ENCODE data around the gene ZCCHC4.

The ZCCHC4 gene

DNA sequence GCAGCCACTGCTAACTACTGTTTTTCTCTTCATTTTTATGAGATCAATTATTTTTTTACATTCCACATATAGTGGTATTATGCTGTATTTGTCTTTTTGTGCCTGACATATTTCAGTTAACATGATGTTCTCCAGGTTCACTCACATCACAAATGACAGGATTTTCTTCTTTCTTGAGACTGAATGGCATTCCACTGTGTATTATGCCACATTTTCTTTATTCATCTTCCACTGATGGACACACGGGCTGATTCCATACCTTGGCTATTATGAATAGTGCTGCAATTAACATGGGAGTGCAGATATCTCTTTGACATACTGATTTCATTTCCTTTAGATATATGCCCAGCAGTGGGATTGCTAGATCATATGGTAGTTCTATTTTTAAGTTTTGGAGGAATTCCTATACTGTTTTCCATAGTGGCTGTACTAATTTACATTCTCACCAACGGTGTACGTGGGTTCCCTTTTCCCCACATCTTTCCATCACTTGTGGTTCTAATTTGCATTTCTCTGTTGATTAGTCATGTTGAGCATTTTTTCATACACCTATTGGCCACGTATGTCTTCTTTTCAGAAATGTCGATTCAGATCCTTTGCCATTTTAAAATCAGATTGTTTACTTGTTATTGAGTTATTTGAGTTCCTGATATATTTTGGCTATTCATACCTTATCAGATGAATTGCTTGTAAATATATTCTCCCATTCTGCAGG, 14.9 kb upstream of the ZCCHC4 start:
- Histone ChIP-seq H3K27me3 (ENCODE audit: insufficient read depth, poor library complexity, severe bottlenecking) (peaks cover 2% of the 10 kb centered on the region), H3K27ac (replicated peaks) (no peak overlapping the region), H3K4me3 (replicated peaks; ENCODE audit: insufficient read depth, low read length) (no peak overlapping the region)
- DNase-seq (ENCODE audit: low read depth in 1 of 2, low spot score in 1 of 2): no peak
- TF ChIP-seq, protein P1, sequence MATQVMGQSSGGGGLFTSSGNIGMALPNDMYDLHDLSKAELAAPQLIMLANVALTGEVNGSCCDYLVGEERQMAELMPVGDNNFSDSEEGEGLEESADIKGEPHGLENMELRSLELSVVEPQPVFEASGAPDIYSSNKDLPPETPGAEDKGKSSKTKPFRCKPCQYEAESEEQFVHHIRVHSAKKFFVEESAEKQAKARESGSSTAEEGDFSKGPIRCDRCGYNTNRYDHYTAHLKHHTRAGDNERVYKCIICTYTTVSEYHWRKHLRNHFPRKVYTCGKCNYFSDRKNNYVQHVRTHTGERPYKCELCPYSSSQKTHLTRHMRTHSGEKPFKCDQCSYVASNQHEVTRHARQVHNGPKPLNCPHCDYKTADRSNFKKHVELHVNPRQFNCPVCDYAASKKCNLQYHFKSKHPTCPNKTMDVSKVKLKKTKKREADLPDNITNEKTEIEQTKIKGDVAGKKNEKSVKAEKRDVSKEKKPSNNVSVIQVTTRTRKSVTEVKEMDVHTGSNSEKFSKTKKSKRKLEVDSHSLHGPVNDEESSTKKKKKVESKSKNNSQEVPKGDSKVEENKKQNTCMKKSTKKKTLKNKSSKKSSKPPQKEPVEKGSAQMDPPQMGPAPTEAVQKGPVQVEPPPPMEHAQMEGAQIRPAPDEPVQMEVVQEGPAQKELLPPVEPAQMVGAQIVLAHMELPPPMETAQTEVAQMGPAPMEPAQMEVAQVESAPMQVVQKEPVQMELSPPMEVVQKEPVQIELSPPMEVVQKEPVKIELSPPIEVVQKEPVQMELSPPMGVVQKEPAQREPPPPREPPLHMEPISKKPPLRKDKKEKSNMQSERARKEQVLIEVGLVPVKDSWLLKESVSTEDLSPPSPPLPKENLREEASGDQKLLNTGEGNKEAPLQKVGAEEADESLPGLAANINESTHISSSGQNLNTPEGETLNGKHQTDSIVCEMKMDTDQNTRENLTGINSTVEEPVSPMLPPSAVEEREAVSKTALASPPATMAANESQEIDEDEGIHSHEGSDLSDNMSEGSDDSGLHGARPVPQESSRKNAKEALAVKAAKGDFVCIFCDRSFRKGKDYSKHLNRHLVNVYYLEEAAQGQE (IDR thresholded peaks at IDR 0.05; ENCODE audit: insufficient replicate concordance, low read depth): no peak
- TF ChIP-seq, protein P2, sequence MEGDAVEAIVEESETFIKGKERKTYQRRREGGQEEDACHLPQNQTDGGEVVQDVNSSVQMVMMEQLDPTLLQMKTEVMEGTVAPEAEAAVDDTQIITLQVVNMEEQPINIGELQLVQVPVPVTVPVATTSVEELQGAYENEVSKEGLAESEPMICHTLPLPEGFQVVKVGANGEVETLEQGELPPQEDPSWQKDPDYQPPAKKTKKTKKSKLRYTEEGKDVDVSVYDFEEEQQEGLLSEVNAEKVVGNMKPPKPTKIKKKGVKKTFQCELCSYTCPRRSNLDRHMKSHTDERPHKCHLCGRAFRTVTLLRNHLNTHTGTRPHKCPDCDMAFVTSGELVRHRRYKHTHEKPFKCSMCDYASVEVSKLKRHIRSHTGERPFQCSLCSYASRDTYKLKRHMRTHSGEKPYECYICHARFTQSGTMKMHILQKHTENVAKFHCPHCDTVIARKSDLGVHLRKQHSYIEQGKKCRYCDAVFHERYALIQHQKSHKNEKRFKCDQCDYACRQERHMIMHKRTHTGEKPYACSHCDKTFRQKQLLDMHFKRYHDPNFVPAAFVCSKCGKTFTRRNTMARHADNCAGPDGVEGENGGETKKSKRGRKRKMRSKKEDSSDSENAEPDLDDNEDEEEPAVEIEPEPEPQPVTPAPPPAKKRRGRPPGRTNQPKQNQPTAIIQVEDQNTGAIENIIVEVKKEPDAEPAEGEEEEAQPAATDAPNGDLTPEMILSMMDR (IDR thresholded peaks at IDR 0.05; ENCODE audit: insufficient read depth, low read length): no peak
- TF ChIP-seq POLR2AphosphoS5 (IDR thresholded peaks at IDR 0.05; ENCODE audit: low read depth) (no peak), SPI1 (IDR thresholded peaks at IDR 0.05; ENCODE audit: borderline replicate concordance, low read depth) (no peak), GABPA (IDR thresholded peaks at IDR 0.05; ENCODE audit: low read depth) (no peak)

DNA sequence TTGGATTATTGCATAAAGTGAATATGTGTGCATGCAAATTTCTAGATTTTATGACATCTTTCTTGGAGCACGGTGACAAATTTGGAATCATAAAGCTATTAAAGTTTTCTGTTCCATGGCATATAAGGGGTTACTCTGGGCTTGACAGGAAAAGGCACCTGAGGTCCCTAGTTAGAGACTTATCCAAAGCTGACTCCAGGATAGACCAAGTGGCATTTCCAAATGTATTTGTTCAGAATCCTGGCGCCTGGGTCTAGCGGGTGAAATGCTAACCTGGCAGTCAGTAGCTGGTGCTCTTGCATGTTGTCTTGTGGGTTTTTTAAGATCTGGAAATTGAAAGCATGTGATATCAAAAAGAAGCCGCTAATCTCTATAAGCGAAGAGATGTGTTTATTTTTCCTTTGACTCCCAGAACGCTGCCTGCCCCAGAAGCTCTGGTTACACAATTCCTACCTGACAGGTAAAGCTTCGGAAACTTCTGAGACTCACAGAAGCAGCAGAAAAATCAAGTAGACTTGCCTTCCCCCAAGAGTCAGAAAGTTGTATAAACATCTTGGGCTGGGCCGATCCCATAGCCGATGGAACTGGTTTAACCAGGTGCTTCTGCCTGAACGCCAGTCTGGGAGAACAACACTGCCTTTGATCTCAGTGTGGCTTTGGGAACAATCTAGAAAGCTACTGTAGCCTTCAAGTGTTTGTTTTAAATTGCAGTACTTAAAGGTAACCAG, 12.9 kb upstream of the ZCCHC4 start:
- Histone ChIP-seq H3K4me3 (replicated peaks; ENCODE audit: insufficient read depth, low read length) (no peak overlapping the region), H3K27me3 (ENCODE audit: insufficient read depth, poor library complexity, severe bottlenecking) (peaks cover 2% of the 10 kb centered on the region), H3K27ac (replicated peaks) (no peak overlapping the region)
- TF ChIP-seq POLR2AphosphoS5 (IDR thresholded peaks at IDR 0.05; ENCODE audit: low read depth) (no peak), GABPA (IDR thresholded peaks at IDR 0.05; ENCODE audit: low read depth) (no peak), SPI1 (IDR thresholded peaks at IDR 0.05; ENCODE audit: borderline replicate concordance, low read depth) (no peak)
- TF ChIP-seq, protein P2 (IDR thresholded peaks at IDR 0.05; ENCODE audit: insufficient read depth, low read length): no peak
- TF ChIP-seq, protein P1 (IDR thresholded peaks at IDR 0.05; ENCODE audit: insufficient replicate concordance, low read depth): no peak
- no peak for DNase-seq (ENCODE audit: low read depth in 1 of 2, low spot score in 1 of 2)

DNA sequence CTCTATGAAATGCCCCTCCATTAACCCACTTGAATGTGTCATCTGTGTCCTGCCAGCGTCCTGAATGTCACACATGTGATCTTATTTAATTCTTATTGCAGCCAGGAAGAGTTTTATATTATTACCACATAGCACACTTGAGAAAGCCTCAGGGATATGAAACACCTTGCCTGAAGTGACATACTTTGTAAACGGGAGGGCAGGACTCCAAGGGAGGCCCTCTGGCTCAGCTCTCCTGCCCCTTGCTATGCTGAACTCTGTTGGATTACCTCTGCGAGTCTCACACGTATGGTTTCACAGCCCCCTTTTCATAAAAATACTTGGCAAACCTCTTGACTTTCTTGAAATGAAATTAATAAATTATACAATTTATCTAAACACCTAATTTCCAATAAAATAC, 11.1 kb upstream of the ZCCHC4 start:
- Histone ChIP-seq H3K27me3 (ENCODE audit: insufficient read depth, poor library complexity, severe bottlenecking) (peaks cover 2% of the 10 kb centered on the region), H3K4me3 (replicated peaks; ENCODE audit: insufficient read depth, low read length) (no peak overlapping the region), H3K27ac (replicated peaks) (no peak overlapping the region)
- TF ChIP-seq, protein P2 (IDR thresholded peaks at IDR 0.05; ENCODE audit: insufficient read depth, low read length): no peak
- TF ChIP-seq SPI1 (IDR thresholded peaks at IDR 0.05; ENCODE audit: borderline replicate concordance, low read depth): no peak
- no peak for TF ChIP-seq POLR2AphosphoS5 (IDR thresholded peaks at IDR 0.05; ENCODE audit: low read depth)
- no peak for TF ChIP-seq GABPA (IDR thresholded peaks at IDR 0.05; ENCODE audit: low read depth)
- TF ChIP-seq, protein P1 (IDR thresholded peaks at IDR 0.05; ENCODE audit: insufficient replicate concordance, low read depth): no peak
- no peak for DNase-seq (ENCODE audit: low read depth in 1 of 2, low spot score in 1 of 2)

Measured in HL-60 (cell line).